Natural killer cell (primary cell): ENCODE measurements around the gene SLC2A1. TPM values are rescaled to one million over a fixed set of nuclear protein-coding genes. Genes with fewer than 3 reads are reported as not detected.

Source experiments
- ATAC-seq, 3 donors: fragments of 150-1000 bp in 2 of 3; fragments of 200-7000 bp in 1 of 3; cut with Tn5 transposase; 1 replicate in 1 of 3; 2 replicates in 2 of 3; pipeline ENCODE4 v1.10.0; 2021; ENCODE audit warnings: mild to moderate bottlenecking in 2 of 3, moderate library complexity in 2 of 3
- DNase-seq, 2 donors: peaks; one replicate each; pipeline versions ENCODE4 v3.0.0 to v3.0.0-alpha.2; 2013 to 2021; ENCODE audit warnings: mixed read lengths in 1 of 2
- H3K27ac ChIP-seq: one replicate; pipeline ENCODE4 v1.5.1; 2013; ENCODE audit warnings: mild to moderate bottlenecking, low read length
- H3K27me3 ChIP-seq: one replicate; pipeline ENCODE4 v1.6.1; 2013; ENCODE audit warnings: low read length; ENCODE audit not compliant: control insufficient read depth, insufficient read depth
- H3K36me3 ChIP-seq: one replicate; pipeline ENCODE4 v1.6.1; 2013; ENCODE audit warnings: low read length; ENCODE audit not compliant: control insufficient read depth, insufficient read depth
- H3K4me1 ChIP-seq: one replicate; pipeline ENCODE4 v1.6.1; 2013; ENCODE audit warnings: low read length; ENCODE audit not compliant: control insufficient read depth, insufficient read depth
- H3K4me3 ChIP-seq: one replicate; pipeline ENCODE4 v1.5.1; 2013; ENCODE audit warnings: low read length
- H3K9me3 ChIP-seq: one replicate; pipeline ENCODE4 v1.6.1; 2013; ENCODE audit warnings: low read length; ENCODE audit not compliant: control insufficient read depth, insufficient read depth
- H3K27ac Mint-ChIP-seq, 2 donors: one replicate each; pipeline ENCODE4 v1.8.0; 2022; ENCODE audit warnings: mild to moderate bottlenecking in 2 of 2, mixed read lengths in 2 of 2, moderate library complexity in 1 of 2
- H3K27me3 Mint-ChIP-seq, 2 donors: one replicate each; pipeline ENCODE4 v1.8.0; 2022; ENCODE audit warnings: low read depth in 2 of 2, mixed read lengths in 2 of 2
- H3K36me3 Mint-ChIP-seq: one replicate; pipeline ENCODE4 v1.8.0; 2022; ENCODE audit warnings: mixed read lengths
- H3K4me1 Mint-ChIP-seq, 2 donors: one replicate each; pipeline ENCODE4 v1.8.0; 2022; ENCODE audit warnings: mixed read lengths in 2 of 2
- H3K4me3 Mint-ChIP-seq: one replicate; pipeline ENCODE4 v1.8.0; 2022; ENCODE audit warnings: mild to moderate bottlenecking, moderate library complexity, mixed read lengths
- H3K9me3 Mint-ChIP-seq, 2 donors: one replicate each; pipeline ENCODE4 v1.8.0; 2022; ENCODE audit warnings: mixed read lengths in 2 of 2
- WGBS: methylation state at CpG from one replicate; pipeline ENCODE4 v1.1.7; 2013; ENCODE audit warnings: missing lambda C conversion rate; ENCODE audit not compliant: insufficient coverage; 5-methylcytosine and 5-hydroxymethylcytosine counted together
- intact Hi-C: fragments of 100-400 bp; cut with micrococcal nuclease; formaldehyde crosslinking; loops from one replicate; pipeline ENCODE4 v1.14.2; 2022
- total RNA-seq, 4 donors: library from RNA; stranded (reverse); fragments of 120-200 nt in 1 of 4; gene quantifications; one replicate each; pipeline versions ENCODE4 v1.2.3 to v1.2.4, GENCODE V29; 2013 to 2022
- TF ChIP-seq, protein P1 (sequence below): fragments of 200-600 bp; IDR thresholded peaks from one replicate; pipeline ENCODE4 v1.8.0; 2022; ENCODE audit warnings: antibody characterized with exemption

Gene SLC2A1
- total RNA-seq, 3 donors from 2014 or later (not counting 1 experiment from before 2014, with no cell fraction given): 94.7 to 143 (median 95.1) TPM

DNA sequence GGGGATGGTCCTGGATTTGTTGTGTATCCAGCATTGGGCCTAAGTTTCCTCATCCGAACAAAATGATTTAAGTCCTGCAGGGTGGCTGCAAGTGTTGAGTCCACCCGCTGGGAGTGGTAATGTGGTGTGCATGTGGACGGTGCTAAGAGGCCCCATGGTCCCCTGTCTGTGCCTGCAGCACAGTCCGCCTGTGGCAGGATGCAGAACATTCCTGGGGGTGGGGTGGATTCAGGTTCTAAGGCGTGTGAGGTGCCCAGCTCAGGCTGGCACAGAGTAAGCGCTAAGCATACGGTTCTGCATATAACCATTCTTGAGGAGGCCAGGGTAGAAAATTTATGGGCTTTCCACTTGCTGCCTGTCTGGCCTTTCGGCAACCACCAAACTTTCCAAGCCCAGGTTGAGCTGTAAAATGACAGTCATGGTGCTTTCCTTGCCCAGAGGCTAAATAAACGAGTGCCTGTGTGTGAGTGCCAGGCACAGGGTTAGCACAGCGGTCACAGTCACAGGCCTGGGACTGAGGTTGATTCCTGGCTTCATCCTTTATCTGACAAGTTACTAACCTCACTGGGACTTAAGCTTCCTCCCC lies 30.7 kb downstream of the SLC2A1 start:
- H3K4me1 ChIP-seq: peaks cover 62% of the 10 kb centered on the region
- intact Hi-C loops: no loop called here
- H3K4me3 ChIP-seq: no peak overlapping the region
- ATAC-seq (no peak), DNase-seq (no peak)
- H3K36me3 ChIP-seq: peaks cover 56% of the 10 kb centered on the region
- Mint-ChIP-seq H3K27ac (peak overlapping the region in 1 of 2 donors; percentile 32), H3K9me3 (no peaks in the 10 kb centered on the region), H3K27me3 (no peaks in the 10 kb centered on the region), H3K36me3 (peaks cover 8% of the 10 kb centered on the region), H3K4me3 (no peak overlapping the region), H3K4me1 (peaks cover 71 to 78% of the 10 kb centered on the region in 2 donors)
- WGBS: 88% methylated on average over 10 of the region's 10 CpGs
- H3K27ac ChIP-seq: no peak overlapping the region
- no peaks in the 10 kb centered on the region for H3K9me3 ChIP-seq
- TF ChIP-seq, protein P1, sequence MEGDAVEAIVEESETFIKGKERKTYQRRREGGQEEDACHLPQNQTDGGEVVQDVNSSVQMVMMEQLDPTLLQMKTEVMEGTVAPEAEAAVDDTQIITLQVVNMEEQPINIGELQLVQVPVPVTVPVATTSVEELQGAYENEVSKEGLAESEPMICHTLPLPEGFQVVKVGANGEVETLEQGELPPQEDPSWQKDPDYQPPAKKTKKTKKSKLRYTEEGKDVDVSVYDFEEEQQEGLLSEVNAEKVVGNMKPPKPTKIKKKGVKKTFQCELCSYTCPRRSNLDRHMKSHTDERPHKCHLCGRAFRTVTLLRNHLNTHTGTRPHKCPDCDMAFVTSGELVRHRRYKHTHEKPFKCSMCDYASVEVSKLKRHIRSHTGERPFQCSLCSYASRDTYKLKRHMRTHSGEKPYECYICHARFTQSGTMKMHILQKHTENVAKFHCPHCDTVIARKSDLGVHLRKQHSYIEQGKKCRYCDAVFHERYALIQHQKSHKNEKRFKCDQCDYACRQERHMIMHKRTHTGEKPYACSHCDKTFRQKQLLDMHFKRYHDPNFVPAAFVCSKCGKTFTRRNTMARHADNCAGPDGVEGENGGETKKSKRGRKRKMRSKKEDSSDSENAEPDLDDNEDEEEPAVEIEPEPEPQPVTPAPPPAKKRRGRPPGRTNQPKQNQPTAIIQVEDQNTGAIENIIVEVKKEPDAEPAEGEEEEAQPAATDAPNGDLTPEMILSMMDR: no peak
- H3K27me3 ChIP-seq: no peaks in the 10 kb centered on the region

DNA sequence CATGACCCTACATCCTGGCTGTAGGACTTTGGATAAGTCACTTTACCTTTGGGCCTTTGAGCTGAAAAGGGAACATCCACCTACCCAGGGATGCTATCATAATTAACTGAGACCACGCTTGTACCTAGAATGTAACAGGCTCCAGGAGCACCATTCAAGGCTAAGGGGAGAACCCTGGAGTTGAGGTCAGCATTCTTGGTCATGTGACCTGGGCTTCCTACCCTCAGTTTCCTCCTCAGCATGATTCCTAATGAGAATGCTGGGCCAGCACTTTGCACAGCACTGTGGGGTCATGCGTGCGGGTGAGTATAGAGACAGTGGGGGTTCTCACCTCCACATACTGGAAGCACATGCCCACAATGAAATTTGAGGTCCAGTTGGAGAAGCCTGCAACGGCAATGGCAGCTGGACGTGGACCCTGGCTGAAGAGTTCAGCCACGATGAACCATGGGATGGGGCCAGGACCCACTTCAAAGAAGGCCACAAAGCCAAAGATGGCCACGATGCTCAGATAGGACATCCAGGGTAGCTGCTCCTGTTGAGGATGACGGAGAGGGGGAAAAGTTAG lies 31.3 kb downstream of the SLC2A1 start:
- H3K4me1 ChIP-seq: peaks cover 57% of the 10 kb centered on the region
- Mint-ChIP-seq H3K9me3 (no peaks in the 10 kb centered on the region), H3K4me3 (no peak overlapping the region)

DNA sequence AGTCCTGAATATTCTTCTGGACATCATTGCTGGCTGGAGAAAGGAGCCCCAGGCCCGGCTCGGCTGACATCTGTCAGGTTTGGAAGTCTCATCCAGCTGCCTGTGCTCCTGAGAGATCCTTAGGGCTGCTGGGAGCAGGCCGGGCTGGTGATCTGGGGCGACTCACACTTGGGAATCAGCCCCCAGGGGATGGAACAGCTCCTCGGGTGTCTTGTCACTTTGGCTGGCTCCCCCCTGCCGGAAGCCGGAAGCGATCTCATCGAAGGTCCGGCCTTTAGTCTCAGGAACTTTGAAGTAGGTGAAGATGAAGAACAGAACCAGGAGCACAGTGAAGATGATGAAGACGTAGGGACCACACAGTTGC lies 31.8 kb downstream of the SLC2A1 start:
- H3K4me3 Mint-ChIP-seq: no peak overlapping the region
- H3K27me3 Mint-ChIP-seq: no peaks in the 10 kb centered on the region
- no peak for DNase-seq
- Histone ChIP-seq H3K4me3 (no peak overlapping the region), H3K36me3 (peaks cover 56% of the 10 kb centered on the region), H3K9me3 (no peaks in the 10 kb centered on the region), H3K4me1 (peaks cover 52% of the 10 kb centered on the region), H3K27me3 (no peaks in the 10 kb centered on the region), H3K27ac (no peak overlapping the region)
- peaks cover 67 to 73% of the 10 kb centered on the region in 2 donors for H3K4me1 Mint-ChIP-seq
- TF ChIP-seq, protein P1: no peak
- intact Hi-C loops: no loop called here
- H3K9me3 Mint-ChIP-seq: no peaks in the 10 kb centered on the region
- ATAC-seq: no peak
- peaks cover 8% of the 10 kb centered on the region for H3K36me3 Mint-ChIP-seq
- 98% methylated on average over 11 of the region's 11 CpGs for WGBS
- peak overlapping the region; percentile 27 to 61 for H3K27ac Mint-ChIP-seq

More for the DNA sequence above, 31.3 kb downstream of the SLC2A1 start:
- peak overlapping the region; percentile 27 to 61 for H3K27ac Mint-ChIP-seq
- 95% methylated on average over 8 of the region's 8 CpGs for WGBS
- H3K27me3 ChIP-seq: no peaks in the 10 kb centered on the region
- peaks cover 71 to 78% of the 10 kb centered on the region in 2 donors for H3K4me1 Mint-ChIP-seq
- H3K36me3 Mint-ChIP-seq: peaks cover 8% of the 10 kb centered on the region
- ATAC-seq: no peak
- no peak overlapping the region for H3K4me3 ChIP-seq
- H3K27me3 Mint-ChIP-seq: no peaks in the 10 kb centered on the region
- intact Hi-C loops: no loop called here
- no peak for DNase-seq
- peaks cover 56% of the 10 kb centered on the region for H3K36me3 ChIP-seq
- H3K27ac ChIP-seq: no peak overlapping the region
- no peaks in the 10 kb centered on the region for H3K9me3 ChIP-seq
- TF ChIP-seq, protein P1: no peak
